Measurements from ENCODE around the gene UNC45B. TPM values are rescaled to one million over a fixed set of nuclear protein-coding genes. Genes with fewer than 3 reads are reported as not detected.
"Not testable (repeated sequence)": the region's sequence is repeated elsewhere in the genome, so short reads cannot be mapped to it uniquely, and the experiment has no call there.

The UNC45B gene
- total RNA-seq, 1 donor from 2014 or later = not detected

GRCh38 chr17:35217107-35217506 is 69.5 kb downstream of the UNC45B start:
- H3K27me3 ChIP-seq = no peaks in the 10 kb centered on the region
- no peaks in the 10 kb centered on the region for H3K4me1 ChIP-seq
- H3K27ac ChIP-seq = no peak overlapping the region
- no peak for DNase-seq (ENCODE audit: low spot score in 2 of 2)
- no peaks in the 10 kb centered on the region for H3K36me3 ChIP-seq
- no peak for TF ChIP-seq CTCF (IDR thresholded peaks at IDR 0.05)
- H3K4me3 ChIP-seq = no peak overlapping the region
- no peaks in the 10 kb centered on the region for H3K9me3 ChIP-seq
- intact Hi-C loops (cut with DNase I) = loop anchor here (10.0 kb wide), 1 partner anchor 62 kb away; no protein-coding TSS in a partner anchor

- no peak overlapping the region for H3K27ac ChIP-seq
- TF ChIP-seq CTCF (IDR thresholded peaks at IDR 0.05) = no peak
- intact Hi-C loops (cut with DNase I) = loop anchor here (10.0 kb wide), 1 partner anchor 64 kb away; no protein-coding TSS in a partner anchor
Observed at GRCh38 chr17:35218915-35219314, 71.3 kb downstream of the UNC45B start.

GRCh38 chr17:35222452-35222851 is 74.8 kb downstream of the UNC45B start:
- intact Hi-C loops (cut with DNase I) = no loop called here
- no peaks in the 10 kb centered on the region for H3K36me3 ChIP-seq
- H3K4me3 ChIP-seq = no peak overlapping the region
- no peak overlapping the region for H3K27ac ChIP-seq
- TF ChIP-seq CTCF (IDR thresholded peaks at IDR 0.05) = no peak
- peaks cover 0 to 5% of the 10 kb centered on the region in 2 donors for H3K9me3 ChIP-seq
- no peak for DNase-seq (ENCODE audit: low spot score in 2 of 2)
- no peaks in the 10 kb centered on the region for H3K27me3 ChIP-seq
- no peaks in the 10 kb centered on the region for H3K4me1 ChIP-seq

More at GRCh38 chr17:35218915-35219314, 71.3 kb downstream of the UNC45B start:
- H3K4me3 ChIP-seq = no peak overlapping the region
- no peaks in the 10 kb centered on the region for H3K27me3 ChIP-seq
- H3K4me1 ChIP-seq = no peaks in the 10 kb centered on the region
- no peaks in the 10 kb centered on the region for H3K36me3 ChIP-seq
- no peak for DNase-seq (ENCODE audit: low spot score in 2 of 2)
- peaks cover 0 to 5% of the 10 kb centered on the region in 2 donors for H3K9me3 ChIP-seq

- H3K36me3 ChIP-seq = no peaks in the 10 kb centered on the region
- H3K9me3 ChIP-seq = peaks cover 0 to 5% of the 10 kb centered on the region in 2 donors
- no peaks in the 10 kb centered on the region for H3K27me3 ChIP-seq
- no peak for TF ChIP-seq CTCF (IDR thresholded peaks at IDR 0.05)
- no peaks in the 10 kb centered on the region for H3K4me1 ChIP-seq
- H3K27ac ChIP-seq = no peak overlapping the region
- intact Hi-C loops (cut with DNase I) = no loop called here
- DNase-seq (ENCODE audit: low spot score in 2 of 2) = no peak
- no peak overlapping the region for H3K4me3 ChIP-seq
Observed at GRCh38 chr17:35224436-35224835, 76.8 kb downstream of the UNC45B start.

- intact Hi-C loops (cut with DNase I) = no loop called here
- no peak for TF ChIP-seq CTCF (IDR thresholded peaks at IDR 0.05)
- no peak for DNase-seq (ENCODE audit: low spot score in 2 of 2)
- Histone ChIP-seq H3K36me3 (no peaks in the 10 kb centered on the region), H3K4me3 (no peak overlapping the region), H3K4me1 (no peaks in the 10 kb centered on the region), H3K27ac (no peak overlapping the region), H3K27me3 (no peaks in the 10 kb centered on the region), H3K9me3 (peaks cover 0 to 1% of the 10 kb centered on the region in 2 donors)
Observed at GRCh38 chr17:35227546-35227945, 79.9 kb downstream of the UNC45B start.

GRCh38 chr17:35229638-35230037 is 82.0 kb downstream of the UNC45B start:
- H3K9me3 ChIP-seq = no peaks in the 10 kb centered on the region
- no peak overlapping the region for H3K27ac ChIP-seq
- TF ChIP-seq CTCF (IDR thresholded peaks at IDR 0.05) = no peak
- no peaks in the 10 kb centered on the region for H3K27me3 ChIP-seq
- H3K4me1 ChIP-seq = no peaks in the 10 kb centered on the region
- intact Hi-C loops (cut with DNase I) = no loop called here
- H3K36me3 ChIP-seq = no peaks in the 10 kb centered on the region
- DNase-seq (ENCODE audit: low spot score in 2 of 2) = no peak
- H3K4me3 ChIP-seq = no peak overlapping the region

- DNase-seq (ENCODE audit: low spot score in 2 of 2); H3K4me3 ChIP-seq; intact Hi-C loops (cut with DNase I); H3K27ac ChIP-seq; H3K36me3 ChIP-seq; H3K4me1 ChIP-seq; H3K27me3 ChIP-seq; H3K9me3 ChIP-seq: not testable (repeated sequence)
Observed at GRCh38 chr17:35234315-35234714, 86.7 kb downstream of the UNC45B start.

Data from ascending aorta (tissue), 2 donors.